K562 (cell line): ENCODE measurements around the gene CFAP54. TPM values are rescaled to one million over a fixed set of nuclear protein-coding genes. Genes with fewer than 3 reads are reported as not detected.

Experiments
- CCNT2 ChIP-seq: IDR thresholded peaks from 2 replicates; pipeline ENCODE4 v1.6.1; 2011; ENCODE audit warnings: borderline replicate concordance, low read depth, mild to moderate bottlenecking, moderate library complexity, mixed read lengths, low read length; ENCODE audit not compliant: insufficient read length; ENCODE audit errors: extremely low read depth
- DNMT1 ChIP-seq: fragments of 450-650 bp; IDR thresholded peaks from 2 replicates; pipeline ENCODE4 v1.6.1; 2016; ENCODE audit warnings: antibody characterized with exemption, mild to moderate bottlenecking
- GABPB1 ChIP-seq: sonication (generic); formaldehyde crosslinking; IDR thresholded peaks from 2 replicates; pipeline ENCODE4 v1.8.0; 2022; ENCODE audit warnings: mild to moderate bottlenecking, missing genetic modification reagents
- JUND ChIP-seq, 2 experiments: IDR thresholded peaks; 2 replicates in 1 of 2; 3 replicates in 1 of 2; pipeline ENCODE4 v1.6.1; 2011; ENCODE audit warnings: borderline replicate concordance in 2 of 2, low read depth in 2 of 2, low read length in 2 of 2, improper control_type of control experiment in 1 of 2, missing biosample characterization in 1 of 2, missing genetic modification characterization in 1 of 2, missing genetic modification reagents in 1 of 2
- NBN ChIP-seq: fragments of 450-650 bp; IDR thresholded peaks from 2 replicates; pipeline ENCODE4 v1.6.1; 2016; ENCODE audit warnings: low read depth, mild to moderate bottlenecking
- SMARCA5 ChIP-seq: fragments of 450-650 bp; IDR thresholded peaks from 2 replicates; pipeline ENCODE4 v1.6.1; 2016
- TBP ChIP-seq: optimal IDR thresholded peaks from 2 replicates; pipeline ENCODE3; 2011; ENCODE audit warnings: low read depth, low read length, improper control_type of control experiment
- ZBTB7A ChIP-seq: IDR thresholded peaks from 2 replicates; pipeline ENCODE4 v1.6.1; 2011; ENCODE audit warnings: low read depth, mild to moderate bottlenecking, low read length, moderate library complexity, borderline replicate concordance; ENCODE audit not compliant: control insufficient read depth
- ZNF143 ChIP-seq: sonication (generic); formaldehyde crosslinking; IDR thresholded peaks from 2 replicates; pipeline ENCODE4 v1.9.0; 2022; ENCODE audit warnings: mild to moderate bottlenecking, missing genetic modification reagents
- polyA plus RNA-seq, 8 experiments: library from polyadenylated mRNA; depleted of rRNA in 4 of 8; stranded (reverse) in 5 of 8; unstranded in 3 of 8; fragments of >200 nt; fragmentation: Nextera tagmentation in 2 of 8; fragmentation: Illumina TruSeq in 1 of 8; extraction: Ambion mirVana in 2 of 8; extraction: Trizol in 1 of 8; gene quantifications; 2 replicates each; pipeline versions ENCODE4 v1.2.1 to v1.2.3, GENCODE V29; 2011 to 2014; ENCODE audit warnings: inconsistent platforms in 1 of 8, missing spikeins in 1 of 8
- total RNA-seq, 7 experiments: library from RNA; depleted of rRNA in 6 of 7; stranded (reverse); fragments of >200 nt in 6 of 7; fragmentation: Illumina TruSeq in 2 of 7; extraction: Trizol in 2 of 7; gene quantifications; 2 replicates each; pipeline versions ENCODE4 v1.2.1 to v1.2.3, GENCODE V29; 2011 to 2021; ENCODE audit warnings: low replicate concordance in 1 of 7

Gene CFAP54
- total and polyA plus RNA-seq, 9 of the 15 experiments (the other 6 are each of a cell fraction or from before 2014, with no cell fraction given): 0.03 to 0.23 (median 0.10) TPM; not detected in 3

- TF ChIP-seq NBN: peak; percentile 93
- peak; percentile 95 for TF ChIP-seq GABPB1 (CRISPR knock-in tag)
- peak; percentile 80 for TF ChIP-seq JUND (IDR thresholded peaks at IDR 0.05; ENCODE audit: borderline replicate concordance, low read depth, low read length)
- peak; percentile 77; the same call in 2 of the 3 replicates for TF ChIP-seq JUND (tag; IDR thresholded peaks at IDR 0.05; ENCODE audit: borderline replicate concordance, low read depth, low read length)
- TF ChIP-seq SMARCA5: peak; percentile 97
- peak; percentile 94 for TF ChIP-seq ZBTB7A
- no peak for TF ChIP-seq DNMT1
- peak; percentile 54 for TF ChIP-seq TBP
- peak; percentile 87 for TF ChIP-seq CCNT2
- TF ChIP-seq ZNF143 (CRISPR knock-in tag): no peak
These were observed 417.7 kb downstream of the CFAP54 start, which contains the start of gene NEDD1 (continued) for GRCh38 chr12:96906849-96907670.
